COLO829 (cell line): ENCODE data around the gene DBNDD2.

Experiments
- DNase-seq: peaks from one replicate; pipeline ENCODE4 v3.0.0; 2012; ENCODE audit warnings: low spot score

The DBNDD2 gene, protein sequence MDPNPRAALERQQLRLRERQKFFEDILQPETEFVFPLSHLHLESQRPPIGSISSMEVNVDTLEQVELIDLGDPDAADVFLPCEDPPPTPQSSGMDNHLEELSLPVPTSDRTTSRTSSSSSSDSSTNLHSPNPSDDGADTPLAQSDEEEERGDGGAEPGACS

DNA sequence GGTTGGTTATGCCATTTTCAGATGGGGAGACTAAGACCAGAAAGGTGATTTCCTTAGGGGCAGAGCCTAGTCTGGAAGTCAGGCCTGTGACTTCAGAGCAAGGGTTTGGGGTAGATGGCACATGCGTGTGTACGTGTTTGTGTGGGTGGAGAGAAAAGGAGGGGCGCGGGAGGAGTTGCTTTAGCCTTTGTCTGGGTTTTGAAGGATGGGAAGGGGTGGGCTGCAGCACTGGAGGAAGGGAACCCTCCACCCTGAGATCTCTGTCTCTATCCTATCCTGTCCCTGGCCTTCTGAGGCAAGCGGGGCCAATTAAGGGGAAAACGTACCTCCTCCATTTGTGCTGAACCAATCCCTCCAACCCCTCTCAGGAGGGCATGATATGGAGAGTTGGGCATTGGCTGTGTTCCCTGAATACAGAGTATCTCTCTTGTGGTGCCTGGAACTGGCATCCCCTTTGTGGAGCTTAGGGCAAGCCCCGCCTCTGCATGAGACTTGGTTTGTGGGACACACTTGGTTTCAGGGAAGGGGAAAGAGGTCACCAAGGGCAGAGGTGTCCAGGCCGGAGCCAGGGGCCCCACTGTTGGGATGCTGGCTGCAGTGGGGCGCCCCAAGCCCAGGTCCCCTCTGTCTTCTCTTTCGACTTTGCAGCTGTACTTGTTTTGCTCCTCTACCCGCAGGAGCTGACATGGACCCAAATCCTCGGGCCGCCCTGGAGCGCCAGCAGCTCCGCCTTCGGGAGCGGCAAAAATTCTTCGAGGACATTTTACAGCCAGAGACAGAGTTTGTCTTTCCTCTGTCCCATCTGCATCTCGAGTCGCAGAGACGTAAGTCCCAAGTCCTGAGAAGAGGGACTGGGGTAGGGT, at the start of gene DBNDD2:
Gene DBNDD2 (plus strand): TSS at position 507 of the 863 bp plus-strand sequence. CDS start 179 bp downstream, at position 686.
- no peak for DNase-seq

DNA sequence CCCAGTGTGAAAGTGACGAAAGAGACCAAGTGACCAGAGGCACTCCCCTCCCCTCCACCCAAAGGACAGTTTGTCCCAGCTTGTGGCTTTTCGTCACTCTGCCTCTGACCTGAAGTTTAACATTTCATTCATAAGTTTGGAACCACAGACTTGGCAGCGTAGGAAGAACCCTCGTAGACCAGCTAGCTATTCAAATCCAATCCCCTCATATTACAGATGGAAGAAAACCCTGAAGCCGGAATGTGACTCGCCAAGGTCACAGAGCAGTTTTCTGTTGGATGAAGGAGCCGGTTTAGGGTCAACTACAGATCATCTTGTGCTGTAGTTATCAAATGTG, 49.1 kb upstream of the DBNDD2 start:
- DNase-seq: no peak

GRCh38 chr20:45359406-45360148, 48.5 kb upstream of the DBNDD2 start:
- no peak for DNase-seq

DNA sequence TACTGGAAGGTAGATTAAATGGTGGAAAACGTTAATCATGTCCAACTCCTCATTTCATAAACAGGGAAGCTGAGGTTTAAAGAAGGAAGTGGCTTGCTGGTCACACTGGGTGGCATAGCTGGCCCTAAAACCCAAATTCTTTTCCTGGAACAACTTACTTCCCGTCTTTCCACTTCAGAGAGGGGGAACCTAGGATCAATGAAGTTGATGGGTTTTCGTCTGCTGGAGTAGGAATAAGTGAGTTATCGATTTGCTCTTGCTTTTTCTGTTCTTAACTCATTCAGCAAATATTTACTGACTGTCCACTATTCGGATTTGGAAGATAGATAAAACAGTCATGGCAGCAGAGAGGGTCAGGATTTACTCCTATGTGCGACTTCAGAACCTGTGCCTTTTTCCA, 46.3 kb upstream of the DBNDD2 start:
- DNase-seq: no peak

GRCh38 chr20:45362804-45363610, 45.1 kb upstream of the DBNDD2 start, which contains the start of gene SYS1:
Gene SYS1 (plus strand): TSS chr20:45363156. CDS start chr20:45363532, 376 bp downstream.
- DNase-seq: peak; percentile 100

- no peak for DNase-seq
Measured at GRCh38 chr20:45363611-45364492, 44.2 kb upstream of the DBNDD2 start.

DNA sequence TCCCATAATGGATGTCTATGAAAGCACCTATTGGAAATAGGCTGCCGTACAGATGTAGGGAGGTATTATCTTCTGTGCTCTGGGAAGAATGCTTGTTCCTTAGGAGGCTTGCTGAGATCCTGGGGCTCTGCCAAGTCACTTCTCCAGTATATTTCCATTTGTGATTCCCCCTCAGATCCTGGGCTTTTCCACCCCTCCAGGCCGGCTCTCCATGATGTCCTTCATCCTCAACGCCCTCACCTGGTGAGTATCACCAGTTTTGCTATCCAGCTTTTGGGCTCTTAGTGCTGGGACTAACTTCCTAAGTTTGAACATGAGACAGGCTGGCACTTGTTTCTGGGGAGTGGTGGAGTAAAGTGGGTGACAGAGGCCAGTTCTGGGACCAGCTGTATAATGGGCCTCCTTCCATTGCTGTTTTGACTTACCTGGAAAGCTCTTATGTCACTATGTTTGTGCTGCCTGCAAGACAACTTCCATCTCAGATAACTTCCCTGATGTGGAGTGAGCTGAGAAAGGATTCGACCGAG, 42.6 kb upstream of the DBNDD2 start:
- no peak for DNase-seq

DNA sequence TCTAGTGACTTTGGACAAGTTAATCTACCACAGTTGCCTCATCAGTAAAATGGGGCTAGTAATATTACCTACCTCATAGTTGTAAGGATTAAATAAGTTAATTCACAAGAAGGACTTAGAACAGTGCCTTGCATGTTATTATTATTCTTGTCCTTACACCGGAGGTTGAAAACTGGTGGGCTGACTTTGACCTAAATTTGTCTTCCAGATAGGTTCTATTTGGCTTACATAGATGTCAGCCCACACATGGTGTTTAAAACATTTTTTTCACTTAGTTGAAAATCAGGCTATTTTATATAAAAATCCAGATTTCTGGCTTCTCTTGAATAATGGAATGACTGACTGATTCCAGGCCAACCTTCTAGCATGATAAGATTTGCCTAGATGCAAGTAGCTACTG, 41.9 kb upstream of the DBNDD2 start:
- no peak for DNase-seq

GRCh38 chr20:45366631-45367030, 41.5 kb upstream of the DBNDD2 start:
- DNase-seq: no peak

- no peak for DNase-seq
Measured at GRCh38 chr20:45367126-45367525, 41.0 kb upstream of the DBNDD2 start.

GRCh38 chr20:45368221-45368980, 39.7 kb upstream of the DBNDD2 start:
- no peak for DNase-seq

DNA sequence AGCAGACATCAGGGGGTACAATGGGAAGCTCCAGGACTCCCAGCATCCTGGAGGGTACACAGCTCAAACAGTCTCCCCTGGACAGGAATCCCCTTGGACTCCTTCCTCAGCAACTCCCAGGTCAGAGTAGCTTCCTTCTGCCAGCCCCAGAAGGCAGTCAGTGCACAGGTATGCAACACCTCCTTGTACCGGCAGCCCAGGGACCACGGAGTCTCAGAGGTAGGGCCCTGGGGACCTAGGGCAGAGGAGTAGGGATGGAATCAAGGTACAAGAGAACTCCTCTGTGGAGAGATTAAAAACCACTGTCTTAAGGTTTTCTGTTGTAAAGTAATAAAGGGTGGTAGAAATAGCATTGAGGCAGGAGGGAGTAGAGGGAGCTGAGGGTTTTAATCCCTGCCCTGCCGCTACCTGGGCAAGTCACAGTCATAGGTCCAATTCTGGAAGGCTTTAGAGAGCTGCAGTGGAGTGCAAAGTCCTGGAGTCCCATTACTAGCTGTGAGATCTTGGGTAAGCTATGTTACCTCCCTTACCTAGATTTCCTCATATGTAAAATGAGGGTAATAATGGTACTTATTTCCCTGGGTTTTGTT, 37.4 kb upstream of the DBNDD2 start:
- DNase-seq: no peak

DNA sequence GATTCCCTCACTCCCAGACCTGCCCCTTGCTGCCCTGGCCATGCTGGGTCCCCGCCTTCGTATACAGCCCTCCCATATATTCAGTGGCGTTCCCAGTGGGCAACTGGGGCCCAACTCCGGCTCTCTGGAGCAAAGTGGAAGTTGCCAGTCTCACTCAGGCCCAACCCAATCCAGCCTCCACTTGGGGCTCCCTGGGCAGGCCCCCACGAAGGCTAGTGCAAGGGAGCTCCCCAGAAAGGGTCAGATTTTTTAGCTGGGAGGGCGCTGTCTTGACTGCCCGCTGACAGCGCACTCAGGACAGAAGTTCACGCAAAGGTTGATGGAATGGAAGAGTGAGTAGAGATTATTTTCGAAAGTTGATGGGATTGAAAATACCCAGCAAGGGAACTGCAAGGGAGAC, 35.8 kb upstream of the DBNDD2 start:
- no peak for DNase-seq

- no peak for DNase-seq
Measured at GRCh38 chr20:45372646-45373352, 35.3 kb upstream of the DBNDD2 start.

- DNase-seq: peak; percentile 77
Measured at GRCh38 chr20:45373353-45374100, 34.6 kb upstream of the DBNDD2 start.

DNA sequence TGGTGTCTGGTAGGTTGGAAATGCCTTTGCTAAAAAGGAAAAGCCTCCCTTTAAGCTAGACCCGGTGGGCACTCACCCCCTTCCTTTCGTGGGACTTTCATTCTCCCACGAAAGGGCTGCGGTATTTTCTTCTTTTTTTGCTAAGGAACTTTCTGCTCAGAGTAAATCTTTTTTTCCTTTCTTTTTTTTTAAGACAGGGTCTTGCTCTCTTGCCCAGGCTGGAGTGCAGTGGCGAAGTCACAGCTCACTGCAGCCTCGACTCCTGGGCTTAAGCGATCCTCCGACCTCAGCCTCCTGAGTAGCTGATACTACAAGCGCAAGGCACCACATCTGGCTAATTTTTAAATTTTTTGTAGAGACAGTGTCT, 34.0 kb upstream of the DBNDD2 start:
- no peak for DNase-seq

DNA sequence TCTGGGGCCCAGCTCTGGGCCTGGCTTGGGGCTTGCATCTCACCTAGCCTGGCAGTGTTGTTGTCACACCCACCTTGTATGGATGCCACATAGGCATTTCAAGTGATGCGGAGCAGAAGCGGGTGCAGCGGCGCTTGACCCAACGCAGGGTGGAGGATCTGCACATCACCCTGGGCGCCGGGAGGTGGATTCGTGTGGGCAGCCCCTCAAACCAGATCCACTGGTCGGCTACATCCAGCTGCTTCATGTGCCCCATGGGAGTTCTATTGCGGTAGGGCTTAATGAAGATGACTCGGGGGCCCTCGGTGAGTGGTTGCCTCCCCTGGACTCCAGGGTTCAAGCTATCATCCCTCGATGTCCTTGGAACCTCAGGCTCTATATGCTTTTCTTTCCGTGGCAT, 33.1 kb upstream of the DBNDD2 start:
- DNase-seq: no peak

DNA sequence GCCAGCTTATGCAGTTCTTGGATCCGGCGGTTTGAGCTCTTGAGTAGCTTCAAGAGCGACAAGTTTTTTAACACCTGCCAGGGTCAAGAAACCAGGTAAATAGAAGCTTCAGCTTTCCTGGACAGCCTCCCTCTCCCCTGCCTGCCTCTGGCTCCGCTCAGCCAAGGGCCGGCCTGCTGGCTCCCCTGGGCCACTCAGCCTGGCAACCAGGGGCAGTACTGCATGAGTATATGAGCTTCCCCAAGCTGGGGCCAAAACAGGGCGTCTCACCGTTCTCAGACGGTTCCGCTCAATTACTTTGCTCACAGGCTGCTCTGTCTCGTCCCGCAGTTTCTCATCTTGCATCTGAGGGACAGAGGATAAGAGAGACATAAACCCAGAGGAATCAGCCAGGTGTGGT, 30.8 kb upstream of the DBNDD2 start:
- DNase-seq: no peak
